GM13977 (cell line): Measurements from ENCODE around the gene MRPL44.

Experiments used
- DNase-seq: peaks from one replicate; pipeline ENCODE4 v3.0.0; 2012; ENCODE audit warnings: low spot score
- CTCF ChIP-seq: IDR thresholded peaks from 2 replicates; pipeline ENCODE4 v1.5.1; 2012; ENCODE audit warnings: mild to moderate bottlenecking, control low read depth; ENCODE audit not compliant: insufficient read depth; ENCODE audit errors: extremely low read depth, missing control alignments
- in situ Hi-C: fragments of 300-500 bp; cut with MboI; formaldehyde crosslinking; loops from one replicate; pipeline ENCODE4 v1.12.0; 2022; ENCODE audit warnings: low sequenced_read_pairs, low pct_unique_long_range_greater_than_20kb, mixed read lengths, inconsistent platforms; ENCODE audit not compliant: unreplicated experiment

The MRPL44 gene

GRCh38 chr2:223918671-223919134, 38.6 kb upstream of the MRPL44 start:
- TF ChIP-seq CTCF: no peak
- DNase-seq: no peak
- in situ Hi-C loops: no loop called here

GRCh38 chr2:223920109-223920508, 37.2 kb upstream of the MRPL44 start:
- in situ Hi-C loops: no loop called here
- no peak for TF ChIP-seq CTCF
- no peak for DNase-seq

- TF ChIP-seq CTCF: no peak
- no peak for DNase-seq
- in situ Hi-C loops: no loop called here
Observed at GRCh38 chr2:223921204-223921603, 36.1 kb upstream of the MRPL44 start.

GRCh38 chr2:223922308-223922707, 35.0 kb upstream of the MRPL44 start:
- DNase-seq: no peak
- no peak for TF ChIP-seq CTCF
- in situ Hi-C loops: no loop called here

- in situ Hi-C loops: no loop called here
- no peak for TF ChIP-seq CTCF
- DNase-seq: no peak
Observed at GRCh38 chr2:223923976-223924375, 33.3 kb upstream of the MRPL44 start.

- no peak for DNase-seq
- in situ Hi-C loops: no loop called here
- no peak for TF ChIP-seq CTCF
Observed at GRCh38 chr2:223925106-223925505, 32.2 kb upstream of the MRPL44 start.
